SH-SY5Y (cell line): Measurements from ENCODE around the gene PRRT1.

Source experiments
- GATA2 ChIP-seq: IDR thresholded peaks from 2 replicates; pipeline ENCODE4 v1.6.1; 2011; ENCODE audit warnings: mild to moderate bottlenecking, low read depth, low read length
- GATA3 ChIP-seq: IDR thresholded peaks from 2 replicates; pipeline ENCODE4 v1.6.1; 2011; ENCODE audit warnings: low read depth, mild to moderate bottlenecking, low read length, moderate library complexity

DNA sequence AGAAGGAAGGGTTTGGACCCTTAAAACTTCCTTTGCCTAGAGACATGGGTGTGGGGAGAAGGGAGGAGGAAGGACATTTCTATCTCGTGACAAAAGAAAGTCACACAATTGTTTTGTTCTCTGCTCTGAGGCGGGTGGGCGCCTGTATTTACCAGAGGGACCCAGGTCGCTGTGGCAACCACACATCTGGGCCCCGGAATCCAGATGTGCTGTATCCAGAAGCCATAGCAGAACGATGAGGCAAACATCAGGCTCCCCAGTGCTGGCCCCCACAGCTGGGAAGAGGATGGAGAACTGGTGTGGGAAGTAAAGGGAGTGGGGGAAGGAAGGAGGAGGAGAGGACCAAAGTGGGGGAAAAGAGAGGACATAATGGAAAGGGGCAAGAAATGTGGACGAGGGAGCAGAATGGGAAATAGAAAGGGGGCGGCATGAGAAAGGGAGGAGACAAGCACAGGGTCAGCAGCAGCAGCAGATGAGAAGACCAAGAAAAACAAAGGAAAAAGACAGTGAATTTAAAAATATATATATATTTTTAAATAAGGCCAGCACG, 39.2 kb downstream of the PRRT1 start:
- TF ChIP-seq GATA2 (no peak), GATA3 (no peak)
